SK-N-MC (cell line): ENCODE data around the gene SERPIND1.

Source experiments
- DNase-seq: peaks from one replicate; pipeline ENCODE4 v3.0.0-alpha.2; 2011; ENCODE audit warnings: low read depth, low spot score
- H3K27ac ChIP-seq: fragments of 200-600 bp; sonication (generic); 2 replicates; pipeline ENCODE4 v1.5.1; 2016; ENCODE audit warnings: mixed run types
- H3K36me3 ChIP-seq: fragments of 200-600 bp; sonication (generic); 2 replicates; pipeline ENCODE4 v1.6.1; 2017; ENCODE audit warnings: antibody characterized with exemption, low read length, mixed read lengths; ENCODE audit not compliant: insufficient read depth
- H3K4me3 ChIP-seq: fragments of 200-600 bp; sonication (generic); 2 replicates; pipeline ENCODE4 v1.5.1; 2016
- H3K9ac ChIP-seq: fragments of 200-600 bp; sonication (generic); 2 replicates; pipeline ENCODE4 v1.8.0; 2017; ENCODE audit warnings: mixed run types, mixed read lengths; ENCODE audit not compliant: insufficient read length
- H3K9me3 ChIP-seq: fragments of 200-600 bp; sonication (generic); 2 replicates; pipeline ENCODE4 v1.6.1; 2017; ENCODE audit warnings: low read depth, mild to moderate bottlenecking, antibody characterized with exemption, low read length, moderate library complexity, mixed read lengths
- EZH2 ChIP-seq: fragments of 200-600 bp; sonication (generic); IDR thresholded peaks from one replicate; pipeline ENCODE4 v1.6.1; 2017; ENCODE audit warnings: antibody characterized with exemption
- FOXP2 ChIP-seq: optimal IDR thresholded peaks from 2 replicates; pipeline ENCODE3; 2011; ENCODE audit warnings: mild to moderate bottlenecking, moderate library complexity; ENCODE audit not compliant: insufficient read depth; ENCODE audit errors: extremely low read length, control extremely low read depth
- POLR2AphosphoS5 ChIP-seq: IDR thresholded peaks from 2 replicates; pipeline ENCODE4 v1.6.1; 2012; ENCODE audit warnings: mild to moderate bottlenecking, low read depth, low read length, borderline replicate concordance

The SERPIND1 gene

DNA sequence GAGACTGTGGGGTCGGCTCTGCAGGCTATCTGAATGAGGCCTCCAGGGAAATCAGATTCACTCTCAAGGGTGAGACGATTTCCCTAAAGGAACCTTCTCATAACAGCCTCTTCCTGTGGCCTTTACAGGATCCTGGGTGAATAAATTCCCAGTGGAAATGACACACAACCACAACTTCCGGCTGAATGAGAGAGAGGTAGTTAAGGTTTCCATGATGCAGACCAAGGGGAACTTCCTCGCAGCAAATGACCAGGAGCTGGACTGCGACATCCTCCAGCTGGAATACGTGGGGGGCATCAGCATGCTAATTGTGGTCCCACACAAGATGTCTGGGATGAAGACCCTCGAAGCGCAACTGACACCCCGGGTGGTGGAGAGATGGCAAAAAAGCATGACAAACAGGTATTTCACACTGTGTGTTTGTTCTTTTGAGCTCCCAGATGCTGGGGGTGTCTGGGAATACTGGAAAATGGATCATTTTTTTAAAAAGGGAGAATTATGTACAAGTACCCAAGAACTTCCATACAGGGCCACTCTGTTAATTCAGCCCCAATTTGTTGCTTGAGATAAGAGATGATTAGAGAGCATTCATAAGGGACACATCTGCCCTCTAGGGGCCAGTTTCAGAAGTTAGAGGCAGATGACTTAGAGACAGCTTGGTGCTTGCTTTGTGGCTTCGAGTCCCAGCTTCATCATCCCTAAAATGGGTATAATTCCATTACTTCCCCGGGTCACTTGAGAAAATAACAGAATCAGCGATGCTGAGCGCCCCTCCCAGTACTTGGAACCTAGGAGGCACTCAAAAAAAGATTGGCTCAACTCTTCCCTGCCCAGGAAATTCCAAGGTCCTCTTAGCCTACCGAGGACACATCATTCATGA is 10.2 kb downstream of the SERPIND1 start:
- Histone ChIP-seq H3K9me3 (no peaks in the 10 kb centered on the region), H3K4me3 (no peak overlapping the region), H3K36me3 (no peaks in the 10 kb centered on the region; the same call in 1 of the 2 replicates), H3K9ac (no peak overlapping the region), H3K27ac (no peak overlapping the region)
- peak; percentile 24 for DNase-seq
- TF ChIP-seq EZH2, result no peak
- TF ChIP-seq FOXP2, result no peak
- TF ChIP-seq POLR2AphosphoS5, result no peak

DNA sequence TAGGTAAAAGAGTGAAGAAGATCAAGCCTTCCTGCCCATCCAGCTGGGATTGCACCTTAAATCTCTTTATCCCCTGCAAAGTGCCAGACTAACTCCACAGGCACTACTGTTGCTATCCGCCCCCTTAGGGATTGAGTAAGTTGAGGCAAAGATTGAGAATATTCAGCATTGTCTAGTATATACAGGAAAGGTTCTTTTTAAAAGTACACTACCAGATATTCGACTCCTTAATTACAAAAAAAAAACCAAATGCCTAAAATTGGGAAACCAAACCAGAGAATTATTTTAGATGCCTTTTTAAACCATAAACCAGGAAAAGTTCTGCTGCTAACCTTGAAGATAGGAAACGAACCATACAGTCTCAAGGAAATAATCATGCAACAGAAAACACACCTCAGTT is 11.5 kb downstream of the SERPIND1 start:
- Histone ChIP-seq H3K4me3 (no peak overlapping the region), H3K27ac (no peak overlapping the region), H3K36me3 (no peaks in the 10 kb centered on the region; the same call in 1 of the 2 replicates), H3K9ac (no peak overlapping the region), H3K9me3 (no peaks in the 10 kb centered on the region)
- TF ChIP-seq POLR2AphosphoS5, result no peak
- TF ChIP-seq EZH2, result no peak
- no peak for TF ChIP-seq FOXP2
- no peak for DNase-seq

DNA sequence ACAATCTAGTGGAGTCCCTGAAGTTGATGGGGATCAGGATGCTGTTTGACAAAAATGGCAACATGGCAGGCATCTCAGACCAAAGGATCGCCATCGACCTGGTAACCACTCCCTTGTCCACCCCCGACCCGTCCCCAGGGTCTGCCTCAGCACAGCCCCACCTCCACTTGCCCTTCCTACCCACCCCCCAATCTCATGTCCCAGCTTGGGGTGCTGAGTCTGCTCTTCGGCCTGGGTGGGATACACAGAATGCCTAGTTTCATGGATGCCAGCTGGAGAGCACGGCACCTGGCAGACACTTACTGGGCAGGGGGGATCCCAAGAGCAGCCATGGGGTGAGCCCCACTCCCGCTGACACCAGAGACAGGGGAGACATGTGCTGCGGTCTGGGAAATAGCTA is 12.1 kb downstream of the SERPIND1 start:
- Histone ChIP-seq H3K9ac (no peak overlapping the region), H3K36me3 (no peaks in the 10 kb centered on the region; the same call in 1 of the 2 replicates), H3K9me3 (no peaks in the 10 kb centered on the region), H3K4me3 (no peak overlapping the region), H3K27ac (no peak overlapping the region)
- TF ChIP-seq FOXP2 (no peak), EZH2 (no peak), POLR2AphosphoS5 (no peak)
- DNase-seq, result no peak

DNA sequence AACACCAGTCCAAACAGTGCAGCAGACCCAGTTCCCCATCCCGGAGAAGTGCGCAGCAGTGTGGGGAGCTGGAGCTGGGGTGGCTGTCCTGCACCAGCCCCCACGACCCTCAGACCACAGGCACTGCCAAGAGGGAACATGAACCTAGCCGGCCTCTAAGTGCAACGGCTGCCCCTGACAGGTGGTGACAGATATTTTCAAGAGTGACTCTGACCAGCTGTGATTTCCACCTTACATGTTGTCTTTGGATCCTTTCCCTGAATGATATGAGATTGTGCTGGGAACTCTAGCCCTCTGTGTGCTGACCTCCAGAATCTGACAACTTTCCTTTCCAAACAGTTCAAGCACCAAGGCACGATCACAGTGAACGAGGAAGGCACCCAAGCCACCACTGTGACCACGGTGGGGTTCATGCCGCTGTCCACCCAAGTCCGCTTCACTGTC is 12.6 kb downstream of the SERPIND1 start:
- Histone ChIP-seq H3K9ac (no peak overlapping the region), H3K4me3 (no peak overlapping the region), H3K36me3 (no peaks in the 10 kb centered on the region; the same call in 1 of the 2 replicates), H3K9me3 (no peaks in the 10 kb centered on the region), H3K27ac (no peak overlapping the region)
- TF ChIP-seq FOXP2, result no peak
- no peak for TF ChIP-seq POLR2AphosphoS5
- TF ChIP-seq EZH2, result no peak
- no peak for DNase-seq

DNA sequence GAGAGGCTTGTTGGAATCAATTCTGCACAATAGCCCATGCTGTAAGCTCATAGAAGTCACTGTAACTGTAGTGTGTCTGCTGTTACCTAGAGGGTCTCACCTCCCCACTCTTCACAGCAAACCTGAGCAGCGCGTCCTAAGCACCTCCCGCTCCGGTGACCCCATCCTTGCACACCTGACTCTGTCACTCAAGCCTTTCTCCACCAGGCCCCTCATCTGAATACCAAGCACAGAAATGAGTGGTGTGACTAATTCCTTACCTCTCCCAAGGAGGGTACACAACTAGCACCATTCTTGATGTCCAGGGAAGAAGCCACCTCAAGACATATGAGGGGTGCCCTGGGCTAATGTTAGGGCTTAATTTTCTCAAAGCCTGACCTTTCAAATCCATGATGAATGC is 13.3 kb downstream of the SERPIND1 start:
- H3K9ac ChIP-seq, result no peak overlapping the region
- DNase-seq, result no peak
- no peaks in the 10 kb centered on the region for H3K9me3 ChIP-seq
- H3K36me3 ChIP-seq, result no peaks in the 10 kb centered on the region; the same call in 1 of the 2 replicates
- no peak overlapping the region for H3K4me3 ChIP-seq
- H3K27ac ChIP-seq, result no peak overlapping the region
- TF ChIP-seq EZH2 (no peak), FOXP2 (no peak)

DNA sequence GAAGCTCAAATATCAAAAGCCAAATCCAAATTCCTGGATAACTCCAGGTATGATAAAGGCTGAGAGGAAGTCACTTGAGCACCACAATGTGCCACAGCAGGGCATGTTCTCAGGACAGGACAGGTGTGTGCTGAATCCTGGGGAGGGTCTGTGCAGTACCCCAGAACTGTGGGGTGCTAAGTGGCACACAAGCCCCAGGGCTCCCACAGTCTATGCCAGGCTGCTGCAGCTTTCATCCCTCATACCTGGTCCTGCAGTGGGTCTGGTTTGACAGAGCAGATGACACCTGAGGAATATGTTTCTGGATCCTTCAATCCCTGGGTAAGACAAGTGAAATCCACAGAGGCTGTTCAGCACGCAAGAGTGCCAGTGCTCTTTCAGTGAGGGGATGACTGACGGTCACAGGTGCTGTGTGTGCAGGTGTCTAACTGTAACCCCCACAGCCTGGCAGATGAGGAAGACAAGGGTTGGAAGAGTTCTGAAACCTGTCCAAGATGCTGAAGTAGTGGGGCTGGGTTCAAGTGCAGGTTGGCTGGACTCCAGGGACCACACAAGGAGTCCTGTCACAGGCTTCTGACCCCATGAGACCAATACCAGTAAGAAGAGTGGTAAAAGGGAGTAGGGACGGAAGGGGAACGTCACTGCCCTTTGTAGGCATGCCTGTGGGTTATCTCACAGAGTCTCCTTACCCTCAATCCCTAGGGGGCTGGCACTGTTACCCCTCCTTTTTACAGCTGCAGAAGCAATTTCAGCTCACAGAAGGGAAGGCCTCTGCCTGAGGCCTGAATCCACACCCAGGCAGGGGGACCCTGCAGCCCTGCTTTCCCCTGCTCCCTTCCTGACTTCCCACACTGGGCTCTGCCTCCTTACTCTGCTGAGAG is 14.1 kb downstream of the SERPIND1 start:
- no peak for DNase-seq
- no peaks in the 10 kb centered on the region for H3K9me3 ChIP-seq
- H3K27ac ChIP-seq, result no peak overlapping the region
- TF ChIP-seq EZH2 (no peak), FOXP2 (no peak), POLR2AphosphoS5 (no peak)
- H3K9ac ChIP-seq, result no peak overlapping the region
- no peak overlapping the region for H3K4me3 ChIP-seq
- H3K36me3 ChIP-seq, result no peaks in the 10 kb centered on the region; the same call in 1 of the 2 replicates

DNA sequence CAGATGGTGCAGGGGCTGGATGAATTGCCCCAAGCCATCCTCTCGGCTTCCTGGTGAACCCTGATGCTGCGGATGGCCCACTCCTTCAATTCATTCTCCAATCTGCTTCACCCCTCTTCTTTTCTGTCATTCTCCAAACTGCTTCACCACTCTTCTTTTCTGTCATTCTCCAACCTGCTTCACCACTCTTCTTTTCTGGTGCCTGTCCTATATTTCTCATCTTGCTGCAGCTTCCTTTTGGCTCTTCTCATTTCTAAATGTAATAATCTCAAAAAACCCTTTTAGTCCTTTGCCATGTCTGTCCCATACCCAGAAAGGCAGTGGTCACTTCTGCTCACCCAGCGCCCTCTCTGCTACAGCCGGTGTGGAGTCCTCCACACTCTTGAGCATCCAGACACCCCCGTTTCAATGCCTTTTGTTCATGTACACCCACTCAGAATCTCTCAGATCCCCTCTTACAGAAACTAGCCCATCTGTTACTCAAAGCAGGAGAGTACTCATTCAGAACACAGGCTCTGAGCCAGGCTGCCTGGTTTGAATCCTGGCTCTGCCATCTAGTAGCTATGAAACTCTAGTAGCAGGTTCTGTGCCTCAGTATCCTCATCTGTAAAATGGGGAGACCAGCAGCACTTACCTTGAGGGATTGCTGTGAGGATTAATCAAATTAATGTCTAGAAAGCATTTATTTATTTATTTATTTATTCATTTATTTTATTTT is 14.9 kb downstream of the SERPIND1 start:
- H3K4me3 ChIP-seq, result no peak overlapping the region
- DNase-seq, result no peak
- no peak overlapping the region for H3K27ac ChIP-seq
- H3K9ac ChIP-seq, result no peak overlapping the region
- H3K36me3 ChIP-seq, result no peaks in the 10 kb centered on the region; the same call in 1 of the 2 replicates
- TF ChIP-seq FOXP2 (no peak), POLR2AphosphoS5 (no peak), EZH2 (no peak)
- no peaks in the 10 kb centered on the region for H3K9me3 ChIP-seq
